Mesenchymal stem cell (in vitro differentiated cells and primary cell): Measurements from ENCODE around the gene AKT1.
A peak's percentile ranks its signal among the peaks of the same experiment; 100 is the strongest.

Experiments
- DNase-seq: peaks from one replicate; pipeline ENCODE4 v3.0.0-alpha.2; 2013
- H2AFZ ChIP-seq: one replicate; pipeline ENCODE4 v1.6.1; 2013; ENCODE audit warnings: low read depth, mild to moderate bottlenecking, control low read depth, inconsistent platforms, low read length, moderate library complexity
- H2AK5ac ChIP-seq: 2 replicates; pipeline ENCODE4 v1.6.1; 2013; ENCODE audit warnings: low read length, moderate library complexity, mild to moderate bottlenecking, inconsistent platforms; ENCODE audit not compliant: severe bottlenecking
- H2BK120ac ChIP-seq: one replicate; pipeline ENCODE4 v1.6.1; 2013; ENCODE audit warnings: low read depth, mild to moderate bottlenecking, inconsistent platforms, low read length, moderate library complexity
- H2BK12ac ChIP-seq, 2 experiments: one replicate each; pipeline ENCODE4 v1.6.1; 2013; ENCODE audit warnings: inconsistent platforms in 2 of 2, low read length in 2 of 2, mild to moderate bottlenecking in 2 of 2, moderate library complexity in 2 of 2, control low read depth in 1 of 2
- H2BK15ac ChIP-seq: one replicate; pipeline ENCODE4 v1.6.1; 2013; ENCODE audit warnings: mild to moderate bottlenecking, low read depth, inconsistent platforms; ENCODE audit not compliant: poor library complexity, severe bottlenecking
- H2BK5ac ChIP-seq: 2 replicates; pipeline ENCODE4 v1.6.1; 2013; ENCODE audit warnings: low read depth, mild to moderate bottlenecking, low read length, control low read depth, inconsistent platforms; ENCODE audit not compliant: poor library complexity, severe bottlenecking
- H3K14ac ChIP-seq, 2 experiments: one replicate each; pipeline ENCODE4 v1.6.1; 2013; ENCODE audit warnings: inconsistent platforms in 2 of 2, low read length in 2 of 2, control low read depth in 1 of 2, mild to moderate bottlenecking in 1 of 2, moderate library complexity in 1 of 2
- H3K18ac ChIP-seq, 2 experiments: one replicate each; pipeline ENCODE4 v1.6.1; 2013; ENCODE audit warnings: inconsistent platforms in 2 of 2, low read length in 2 of 2, control low read depth in 1 of 2, low read depth in 1 of 2, mild to moderate bottlenecking in 1 of 2
- H3K23ac ChIP-seq, 2 experiments: one replicate each; pipeline ENCODE4 v1.6.1; 2013; ENCODE audit warnings: inconsistent platforms in 2 of 2, low read length in 2 of 2, mild to moderate bottlenecking in 2 of 2, moderate library complexity in 2 of 2, control low read depth in 1 of 2
- H3K27ac ChIP-seq: 2 replicates; pipeline ENCODE4 v1.5.1; 2013; ENCODE audit warnings: mild to moderate bottlenecking, moderate library complexity, low read length, control low read depth, inconsistent platforms; ENCODE audit not compliant: poor library complexity, severe bottlenecking
- H3K27me3 ChIP-seq, 2 experiments: 2 replicates each; pipeline versions ENCODE4 v1.6.1 to v1.7.0; 2013; ENCODE audit warnings: low read length in 2 of 2, mild to moderate bottlenecking in 2 of 2, moderate library complexity in 2 of 2, control low read depth in 1 of 2, inconsistent platforms in 1 of 2; ENCODE audit not compliant: control insufficient read depth in 1 of 2, insufficient read depth in 1 of 2
- H3K36me3 ChIP-seq, 2 experiments: 2 replicates each; pipeline versions ENCODE4 v1.6.1 to v1.7.0; 2013; ENCODE audit warnings: low read length in 2 of 2, control low read depth in 1 of 2, inconsistent platforms in 1 of 2, low read depth in 1 of 2, mild to moderate bottlenecking in 1 of 2; ENCODE audit not compliant: insufficient read depth in 2 of 2, control insufficient read depth in 1 of 2
- H3K4ac ChIP-seq, 2 experiments: one replicate each; pipeline ENCODE4 v1.6.1; 2013; ENCODE audit warnings: inconsistent platforms in 2 of 2, low read length in 2 of 2, mild to moderate bottlenecking in 2 of 2, moderate library complexity in 2 of 2, control low read depth in 1 of 2, low read depth in 1 of 2
- H3K4me1 ChIP-seq: 2 replicates; pipeline ENCODE4 v1.6.1; 2013; ENCODE audit warnings: low read depth, low read length, control low read depth; ENCODE audit not compliant: control insufficient read depth, insufficient read depth
- H3K4me2 ChIP-seq: 2 replicates; pipeline ENCODE4 v1.6.1; 2013; ENCODE audit warnings: low read length, mild to moderate bottlenecking, inconsistent platforms; ENCODE audit not compliant: poor library complexity, severe bottlenecking
- H3K4me3 ChIP-seq, 2 experiments: 2 replicates each; pipeline versions ENCODE4 v1.5.1 to v1.7.0; 2013; ENCODE audit warnings: low read length in 2 of 2, mild to moderate bottlenecking in 2 of 2, control low read depth in 1 of 2, low read depth in 1 of 2; ENCODE audit not compliant: insufficient read depth in 1 of 2
- H3K79me1 ChIP-seq: replicated peaks from 2 replicates; pipeline ENCODE4 v1.6.1; 2013; ENCODE audit warnings: mild to moderate bottlenecking, control low read depth, low read length, inconsistent platforms; ENCODE audit not compliant: poor library complexity, severe bottlenecking
- H3K9ac ChIP-seq: 2 replicates; pipeline ENCODE4 v1.7.0; 2013; ENCODE audit warnings: mild to moderate bottlenecking, low read length, moderate library complexity
- H3K9me3 ChIP-seq: 2 replicates; pipeline ENCODE4 v1.7.0; 2013; ENCODE audit warnings: mild to moderate bottlenecking, low read length; ENCODE audit not compliant: control insufficient read depth
- H4K8ac ChIP-seq: one replicate; pipeline ENCODE4 v1.6.1; 2013; ENCODE audit warnings: inconsistent platforms, mild to moderate bottlenecking, low read length, moderate library complexity
- H4K91ac ChIP-seq: one replicate; pipeline ENCODE4 v1.6.1; 2013; ENCODE audit warnings: mild to moderate bottlenecking, low read length, inconsistent platforms
- WGBS: methylation state at CpG from one replicate; pipeline ENCODE4 v1.1.7; 2013; ENCODE audit warnings: mixed read lengths; 5-methylcytosine and 5-hydroxymethylcytosine counted together

AKT1 gene

DNA sequence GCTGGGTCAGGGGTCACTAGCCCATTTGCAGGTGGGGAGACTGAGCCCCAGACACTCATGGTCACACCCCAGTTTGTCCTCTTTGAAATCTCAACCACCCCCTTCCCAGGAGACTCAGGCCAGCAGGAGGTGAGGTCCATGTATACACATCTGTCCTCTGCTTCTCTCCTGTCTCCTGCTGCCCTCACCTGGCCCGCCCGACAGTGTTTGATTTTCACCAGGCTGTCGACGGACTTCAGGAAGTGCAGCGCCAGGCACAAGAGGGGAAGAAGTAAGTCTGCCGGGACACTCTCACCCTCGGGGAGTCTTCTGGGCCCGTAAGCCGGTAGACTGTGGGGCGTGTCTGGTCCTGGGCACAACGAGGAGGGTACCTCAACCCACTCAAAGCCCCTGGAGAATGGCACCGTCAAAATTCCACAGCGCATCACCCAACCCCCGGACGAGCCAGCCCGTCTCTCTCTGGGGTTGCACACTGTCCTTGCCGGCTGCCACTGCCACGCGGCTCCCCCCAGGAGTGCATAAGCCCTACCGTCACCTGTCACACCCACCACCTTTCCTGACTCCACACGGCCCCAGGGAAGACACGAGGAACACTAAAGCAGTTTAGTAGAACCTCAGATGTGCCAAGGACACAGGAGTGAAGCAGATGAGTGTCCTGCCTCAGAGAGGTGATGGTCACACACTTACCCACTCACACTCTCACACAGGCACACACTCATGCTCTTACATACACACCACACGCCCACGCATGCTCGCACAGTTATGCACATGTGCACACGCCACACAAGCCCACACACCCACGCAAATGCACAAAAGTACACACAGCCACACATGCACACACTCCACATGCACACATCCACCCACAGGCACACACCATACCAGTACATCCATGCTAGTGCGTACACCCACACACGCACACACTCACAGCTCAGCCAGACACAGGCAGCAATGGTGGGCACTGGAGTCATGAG is 55.7 kb downstream of the AKT1 start:
- H3K36me3 ChIP-seq = peaks cover 0 to 24% of the 10 kb centered on the region in 2 experiments
- no peaks in the 10 kb centered on the region for H3K9me3 ChIP-seq
- H2BK15ac ChIP-seq = peak overlapping the region; percentile 55
- H4K91ac ChIP-seq = peak overlapping the region; percentile 1
- H3K14ac ChIP-seq = peak overlapping the region in 1 of 2 experiments; percentile 59
- no peak overlapping the region for H2BK120ac ChIP-seq
- H3K23ac ChIP-seq = no peak overlapping the region
- H3K27ac ChIP-seq = no peak overlapping the region
- peaks cover 7 to 11% of the 10 kb centered on the region in 2 experiments for H3K27me3 ChIP-seq
- no peak overlapping the region for H2AK5ac ChIP-seq
- peaks cover 14% of the 10 kb centered on the region for H3K4me1 ChIP-seq
- no peak overlapping the region for H4K8ac ChIP-seq
- H3K4ac ChIP-seq = no peak overlapping the region
- no peak overlapping the region for H2BK5ac ChIP-seq
- H2BK12ac ChIP-seq = peak overlapping the region in 1 of 2 experiments; percentile 17
- 90% methylated on average over 29 of the region's 29 CpGs for WGBS
- H3K4me3 ChIP-seq = no peak overlapping the region
- H3K9ac ChIP-seq = no peak overlapping the region
- H3K4me2 ChIP-seq = no peak overlapping the region
- H3K79me1 ChIP-seq = no peaks in the 10 kb centered on the region
- H3K18ac ChIP-seq = peak overlapping the region in 1 of 2 experiments; percentile 42
- DNase-seq = no peak
- H2AFZ ChIP-seq = no peak overlapping the region

DNA sequence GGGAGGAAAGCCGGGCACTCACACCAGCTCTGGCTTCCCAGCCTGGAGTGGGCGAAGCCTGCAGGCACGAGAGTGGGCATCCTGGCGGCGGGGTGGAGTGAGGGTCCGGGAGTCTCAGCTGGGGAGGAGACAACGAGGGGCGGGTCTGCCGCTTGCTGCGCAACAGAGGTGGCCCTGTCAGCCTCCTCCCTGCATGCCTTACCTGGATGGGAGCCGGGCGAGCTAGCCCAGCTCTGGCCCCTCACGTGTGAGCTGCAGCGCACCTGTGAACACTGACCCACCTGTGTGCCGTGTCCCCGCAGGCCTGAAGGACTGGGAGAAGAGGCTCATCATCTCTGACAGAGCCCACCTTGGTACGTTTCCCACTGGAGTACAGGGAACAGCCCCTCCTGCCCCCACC is 56.5 kb downstream of the AKT1 start:
- Histone ChIP-seq H3K14ac (no peak overlapping the region), H2AK5ac (no peak overlapping the region), H3K4me1 (peaks cover 14% of the 10 kb centered on the region), H3K4me3 (no peak overlapping the region), H3K23ac (peak overlapping the region in 1 of 2 experiments; percentile 68), H2BK120ac (no peak overlapping the region), H4K8ac (no peak overlapping the region), H3K36me3 (peaks cover 0 to 19% of the 10 kb centered on the region in 2 experiments), H3K9ac (no peak overlapping the region), H2AFZ (no peak overlapping the region), H2BK12ac (no peak overlapping the region), H4K91ac (no peak overlapping the region), H3K27ac (no peak overlapping the region), H2BK5ac (no peak overlapping the region), H3K18ac (no peak overlapping the region), H2BK15ac (no peak overlapping the region), H3K9me3 (no peaks in the 10 kb centered on the region), H3K27me3 (peaks cover 7 to 14% of the 10 kb centered on the region in 2 experiments), H3K4ac (no peak overlapping the region), H3K79me1 (no peaks in the 10 kb centered on the region), H3K4me2 (no peak overlapping the region)
- 86% methylated on average over 17 of the region's 17 CpGs for WGBS
- no peak for DNase-seq

DNA sequence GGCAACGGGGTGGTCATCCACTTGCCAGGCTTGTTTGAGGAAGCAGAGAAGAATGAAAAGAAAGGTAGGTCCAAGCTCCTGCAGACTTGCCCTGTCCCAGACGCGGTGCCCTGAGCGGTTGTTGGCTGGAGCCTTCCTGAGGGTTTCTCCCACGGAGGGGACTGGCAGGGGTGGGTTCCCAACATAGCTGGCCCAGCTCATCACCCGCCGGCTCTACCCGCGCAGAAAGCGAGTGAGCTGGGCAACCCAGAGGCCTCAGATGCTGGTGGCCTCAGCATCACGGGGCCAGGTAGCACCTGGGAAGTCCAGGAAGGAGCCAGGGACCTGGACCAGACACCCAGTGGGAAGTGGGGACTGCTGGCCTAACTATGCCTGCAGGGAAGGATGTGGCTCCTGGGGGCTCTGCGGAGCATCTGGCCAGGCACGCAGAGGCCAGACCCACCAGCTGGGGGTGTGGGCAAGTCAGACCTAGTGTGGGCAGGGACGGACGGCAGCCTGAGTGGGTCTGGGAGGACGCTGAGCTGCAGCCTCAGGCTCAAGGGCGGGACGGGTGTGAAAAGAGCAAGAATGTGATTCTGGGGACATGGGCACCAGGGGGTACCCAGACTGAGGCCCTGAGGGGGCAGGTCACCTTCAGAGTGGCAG is 57.1 kb downstream of the AKT1 start:
- Histone ChIP-seq H3K9me3 (no peaks in the 10 kb centered on the region), H3K36me3 (peaks cover 0 to 19% of the 10 kb centered on the region in 2 experiments), H2BK12ac (peak overlapping the region; percentile 6 to 33), H2BK5ac (no peak overlapping the region), H3K27ac (no peak overlapping the region), H2BK15ac (no peak overlapping the region), H3K18ac (no peak overlapping the region), H3K4me1 (peaks cover 11% of the 10 kb centered on the region), H3K23ac (no peak overlapping the region), H3K4me3 (no peak overlapping the region), H3K9ac (no peak overlapping the region), H3K79me1 (no peaks in the 10 kb centered on the region), H3K27me3 (peaks cover 7 to 14% of the 10 kb centered on the region in 2 experiments), H2BK120ac (no peak overlapping the region), H3K4ac (no peak overlapping the region), H4K91ac (peak overlapping the region; percentile 23), H3K4me2 (no peak overlapping the region), H2AFZ (no peak overlapping the region), H2AK5ac (no peak overlapping the region), H3K14ac (no peak overlapping the region), H4K8ac (no peak overlapping the region)
- 89% methylated on average over 18 of the region's 18 CpGs for WGBS
- no peak for DNase-seq
